GM03348 (cell line): ENCODE results near the gene CDH4.
A peak's percentile ranks its signal among the peaks of the same experiment; 100 is the strongest.
"Not testable (repeated sequence)": the region's sequence is repeated elsewhere in the genome, so short reads cannot be mapped to it uniquely, and the experiment has no call there.

ENCODE experiments used
- DNase-seq: peaks from one replicate; pipeline ENCODE4 v3.0.0; 2012; ENCODE audit warnings: low spot score

Gene CDH4

DNA sequence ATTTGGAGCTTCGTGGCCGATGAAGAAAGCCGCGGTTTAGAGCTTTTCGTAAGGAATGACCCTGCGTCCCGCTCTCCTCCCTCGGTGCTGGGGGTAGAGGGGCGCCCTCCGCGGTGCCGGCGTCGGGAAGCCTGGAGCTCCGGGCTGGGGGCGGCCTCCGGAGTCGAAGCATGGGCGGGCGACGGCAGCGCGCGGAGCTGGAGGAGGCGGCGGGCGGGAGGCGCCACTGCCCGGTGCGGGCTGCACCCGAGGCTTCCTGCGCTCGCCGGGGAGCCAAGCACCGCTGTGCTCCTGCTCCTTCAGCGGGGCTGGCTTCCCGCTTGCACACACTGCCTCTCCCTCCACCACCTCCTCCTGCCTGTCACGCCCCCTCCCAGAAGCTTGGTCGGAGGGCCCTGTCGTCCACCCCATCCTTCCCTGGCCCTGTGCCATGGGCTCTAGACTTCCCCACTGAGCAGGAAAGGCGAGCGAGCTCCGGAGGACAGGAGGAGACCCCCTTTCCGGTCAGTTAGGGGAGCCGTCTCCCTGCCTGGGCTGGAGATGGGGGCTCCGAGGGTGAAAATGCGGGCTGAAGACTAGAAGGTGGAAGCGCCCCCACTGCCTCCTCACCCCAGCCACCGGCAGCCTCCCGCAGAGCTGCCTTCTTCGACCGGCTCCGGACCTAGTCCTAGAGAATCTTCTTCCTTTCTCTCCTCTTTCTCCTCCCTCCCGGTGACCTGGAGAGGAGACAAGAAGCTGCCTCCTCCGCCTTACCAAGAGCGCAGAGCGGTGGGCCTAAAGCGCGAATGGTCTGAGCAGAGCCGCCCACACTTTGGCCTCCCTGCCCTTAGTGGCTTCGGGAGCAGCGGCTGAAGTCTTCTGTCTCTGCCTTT, 1.8 kb downstream of the CDH4 start:
- DNase-seq: peak; percentile 76

DNA sequence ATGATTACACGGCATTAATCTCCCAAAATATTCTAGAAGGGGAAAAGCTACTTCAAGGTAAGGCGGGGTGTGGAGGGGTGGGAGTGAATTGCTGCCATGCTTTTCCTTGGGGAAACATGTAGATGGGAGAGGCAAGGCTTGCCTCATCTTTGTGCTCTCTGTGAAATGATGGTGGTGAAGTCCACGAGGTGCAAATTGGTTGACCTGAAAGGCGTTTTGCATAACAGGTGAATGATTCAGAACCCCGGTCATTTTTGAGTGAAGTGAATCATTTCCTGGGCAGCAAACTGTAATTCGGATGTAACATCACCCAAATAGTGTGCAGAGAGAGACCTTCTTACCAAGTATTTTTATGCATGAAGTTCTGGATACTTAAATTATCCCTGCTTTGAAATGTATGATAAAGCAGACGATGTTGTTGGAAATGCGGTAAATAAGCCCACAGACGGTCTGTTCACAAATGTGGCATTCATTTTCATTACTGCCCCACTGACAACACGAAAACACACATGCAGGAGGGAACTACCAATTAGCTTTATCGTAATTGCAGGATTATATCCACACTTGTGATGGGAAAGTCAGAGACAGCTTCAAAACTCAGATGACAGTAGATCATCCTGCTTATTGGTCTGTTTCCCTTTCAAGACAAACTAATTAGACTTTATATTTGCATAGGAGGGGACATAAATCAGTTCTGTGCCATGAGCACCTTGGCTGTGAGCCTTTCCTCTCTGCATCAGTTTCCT, 3.0 kb downstream of the CDH4 start:
- peak; percentile 44 for DNase-seq

DNA sequence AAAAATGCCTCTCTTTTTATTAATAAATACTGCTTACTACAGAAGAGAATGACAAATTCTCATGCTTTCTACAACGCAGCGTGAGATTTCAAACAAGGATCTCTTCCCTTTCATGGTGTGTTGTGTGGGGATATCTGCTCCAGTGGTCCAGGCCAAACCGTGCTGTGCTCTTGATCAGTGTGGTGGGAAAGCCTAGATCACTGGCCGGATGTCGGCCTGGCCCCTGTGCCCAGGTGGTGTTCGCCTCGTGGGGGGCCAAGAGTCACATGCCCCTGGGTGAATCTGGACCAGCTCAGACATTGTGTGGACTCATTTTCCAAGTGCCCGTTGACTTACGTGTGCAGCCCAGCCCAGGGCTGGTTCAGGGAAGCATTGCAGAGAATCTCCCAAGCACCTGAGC, 4.3 kb downstream of the CDH4 start:
- no peak for DNase-seq

DNA sequence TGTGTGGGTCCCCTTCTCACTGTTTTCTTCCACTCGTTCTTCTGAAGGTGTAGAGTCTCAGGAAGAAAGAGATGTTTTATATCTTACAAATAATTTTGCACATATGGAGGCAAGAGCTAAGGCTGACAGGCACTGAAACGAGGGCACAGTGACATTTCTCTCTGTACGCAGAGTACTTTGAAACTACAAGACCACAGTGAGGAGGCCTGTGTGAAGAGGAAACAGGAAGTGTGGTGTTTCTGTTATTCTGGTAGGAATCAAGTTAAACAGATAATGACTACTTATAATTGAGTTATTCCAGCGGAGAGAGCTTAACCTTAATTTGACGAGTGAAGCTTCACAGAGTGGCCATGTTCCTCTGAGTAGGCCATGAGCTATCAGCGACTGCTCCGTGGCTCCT, 4.8 kb downstream of the CDH4 start:
- no peak for DNase-seq

DNA sequence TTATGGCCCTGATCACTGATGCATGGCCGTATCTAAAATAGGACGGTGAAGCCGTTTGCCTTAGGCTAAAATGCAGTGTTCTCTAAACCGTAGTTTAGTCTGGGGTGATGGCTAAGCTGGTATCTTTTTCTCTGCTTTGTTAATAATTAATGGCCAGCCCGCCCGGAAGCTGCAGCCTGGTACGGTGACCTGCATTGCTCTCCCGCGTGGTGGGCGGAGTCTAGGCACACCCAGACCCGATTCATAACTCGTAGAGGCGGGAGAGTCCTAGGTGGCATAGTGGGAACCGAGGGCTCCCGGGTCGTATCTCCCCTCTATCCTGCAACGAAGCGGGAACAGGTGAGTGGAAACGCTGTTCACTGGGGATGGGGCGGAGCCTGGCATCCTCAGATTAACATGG, 5.5 kb downstream of the CDH4 start:
- DNase-seq: no peak

DNA sequence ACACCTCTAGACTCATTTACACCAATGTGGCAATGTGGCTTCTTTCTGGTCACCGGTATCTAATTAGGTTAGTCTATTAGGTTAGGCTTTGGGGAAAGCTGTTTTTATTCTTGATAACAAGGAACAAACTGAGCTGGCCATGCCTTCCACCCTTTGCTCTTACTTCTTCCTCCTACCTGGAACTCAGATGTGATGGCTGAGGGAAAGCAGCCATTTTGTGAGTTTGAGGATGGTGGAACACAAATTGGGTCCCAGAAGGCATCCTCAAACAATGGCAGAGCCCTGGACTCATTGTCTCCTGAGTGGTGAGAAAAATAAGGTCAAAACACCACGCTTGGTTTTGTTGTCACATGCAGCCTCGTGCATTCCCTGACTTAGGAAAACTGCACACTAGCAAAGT, 7.7 kb downstream of the CDH4 start:
- no peak for DNase-seq

DNA sequence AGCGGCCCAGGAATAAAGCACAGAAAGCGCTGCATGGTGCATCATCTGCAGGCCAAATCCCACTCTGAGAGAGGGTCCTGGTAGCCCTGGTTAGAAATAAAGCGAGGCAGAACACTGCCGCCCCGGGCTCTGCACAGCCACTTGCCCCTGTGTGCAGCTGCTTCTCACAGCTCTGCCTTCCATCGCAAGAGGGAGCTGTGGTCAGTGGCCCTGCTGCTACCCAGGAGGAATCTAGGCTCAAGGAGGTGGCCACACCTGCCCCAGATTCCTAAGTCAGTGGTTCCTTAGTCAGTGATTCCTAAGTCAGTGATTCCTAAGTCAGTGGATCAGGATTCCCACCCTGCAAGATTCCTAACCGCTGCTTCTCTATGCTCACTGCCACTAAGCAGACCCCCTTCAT, 8.8 kb downstream of the CDH4 start:
- no peak for DNase-seq

DNA sequence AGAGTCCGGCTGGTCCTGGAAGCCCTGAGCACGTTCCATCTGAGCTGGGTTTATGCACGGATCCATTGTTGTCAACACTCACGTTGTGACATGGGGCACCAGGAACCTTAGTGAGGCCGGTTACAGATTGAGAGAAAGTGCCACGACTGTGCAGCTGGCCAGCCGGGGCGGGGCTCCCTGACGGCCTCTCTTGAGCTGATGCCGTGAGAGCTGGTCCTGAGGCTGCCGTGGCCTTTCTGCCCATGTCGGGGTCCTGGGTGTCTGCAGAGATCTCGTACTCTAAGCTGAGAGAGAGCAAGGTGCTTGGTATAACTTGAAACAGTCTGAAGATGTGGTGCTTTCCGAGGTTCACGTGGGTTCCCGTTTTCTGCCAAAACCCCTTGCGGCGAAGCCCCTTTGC, 10.0 kb downstream of the CDH4 start:
- DNase-seq: no peak

DNA sequence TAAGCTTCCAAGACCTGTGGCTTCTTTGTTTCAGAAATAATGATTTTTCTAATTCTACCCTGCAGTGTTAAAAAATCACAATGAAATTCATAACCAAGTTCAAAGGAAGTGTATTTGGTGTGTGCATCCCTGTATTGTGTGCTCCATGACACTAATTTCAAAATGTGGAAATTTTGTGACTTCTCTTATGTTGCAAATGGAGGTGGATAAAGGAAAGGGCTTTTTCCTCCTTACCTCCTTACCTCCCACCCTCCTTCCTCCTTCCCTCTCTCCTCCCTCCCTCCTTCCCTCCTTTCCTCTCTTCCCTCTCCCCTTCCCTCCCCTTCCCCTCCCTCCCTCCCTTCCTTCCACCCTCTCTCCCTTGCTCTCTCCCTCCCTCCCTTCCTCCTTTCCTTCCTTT, 10.5 kb downstream of the CDH4 start:
- DNase-seq: no peak

DNA sequence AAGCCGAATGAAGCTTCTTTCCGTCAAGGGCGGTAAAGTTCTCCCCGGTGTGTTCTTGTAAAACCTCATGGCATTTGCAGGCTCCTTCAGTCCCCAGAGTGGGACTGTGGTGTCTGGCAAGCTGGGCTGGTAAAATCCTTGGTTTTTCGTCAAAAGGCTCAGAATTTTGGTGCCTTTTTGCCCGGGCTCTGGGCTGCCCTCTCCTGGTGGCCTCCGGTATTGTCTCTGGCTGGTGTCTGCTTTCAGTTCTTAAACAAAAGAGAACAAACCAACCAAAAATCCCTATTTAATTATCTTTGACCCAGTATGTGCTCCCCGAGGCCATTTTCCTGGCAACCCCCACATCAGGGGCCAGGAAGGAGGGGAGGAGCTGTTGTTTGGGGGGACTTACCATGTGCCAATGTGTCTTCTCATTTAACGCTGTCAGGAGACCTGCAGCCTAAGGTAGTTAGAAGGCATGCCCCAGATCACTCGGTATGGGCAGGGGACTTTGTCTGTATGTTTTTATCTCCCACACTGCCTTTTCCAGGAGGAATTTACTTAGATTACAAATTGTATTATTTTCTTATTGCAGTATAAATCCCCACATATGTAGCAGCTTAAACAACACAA, 11.1 kb downstream of the CDH4 start:
- peak; percentile 76 for DNase-seq

DNA sequence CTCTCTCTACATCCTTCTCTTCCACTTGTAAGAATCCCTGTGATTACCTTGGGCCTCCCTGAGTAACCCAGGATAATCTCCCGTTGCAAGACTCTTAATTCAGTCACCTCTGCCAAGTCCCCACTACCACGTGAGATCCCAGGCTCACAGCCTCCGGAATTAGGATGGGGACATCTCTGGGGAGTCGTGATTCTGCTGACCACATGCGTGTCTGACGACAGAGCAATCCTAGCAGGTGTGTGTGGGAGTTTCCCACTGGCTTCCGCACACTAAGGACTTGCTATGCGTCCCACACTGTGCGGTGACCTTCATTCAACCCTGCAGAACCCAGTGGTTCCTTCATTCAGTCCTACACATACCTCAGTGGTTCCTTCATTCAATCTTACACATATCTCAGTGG, 11.9 kb downstream of the CDH4 start:
- no peak for DNase-seq

DNA sequence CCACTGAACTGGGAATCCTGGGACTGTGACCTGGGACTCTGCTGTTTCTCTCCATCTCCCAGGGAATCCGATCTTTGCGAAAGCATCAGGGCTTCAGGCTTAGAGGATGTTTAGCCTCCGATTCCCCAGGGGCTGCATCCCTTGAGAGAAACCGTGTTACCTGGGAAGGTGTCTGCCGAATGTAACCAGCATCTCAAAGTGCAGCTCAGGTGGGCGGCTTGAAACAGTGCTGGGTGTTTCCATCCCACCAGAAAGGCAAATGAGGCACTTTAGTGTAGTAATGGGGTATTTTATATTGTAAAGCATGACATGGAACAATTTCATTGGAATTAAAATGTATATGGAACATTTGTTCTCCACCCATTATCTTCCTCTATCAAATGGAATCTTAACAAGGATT, 15.2 kb downstream of the CDH4 start:
- no peak for DNase-seq

DNA sequence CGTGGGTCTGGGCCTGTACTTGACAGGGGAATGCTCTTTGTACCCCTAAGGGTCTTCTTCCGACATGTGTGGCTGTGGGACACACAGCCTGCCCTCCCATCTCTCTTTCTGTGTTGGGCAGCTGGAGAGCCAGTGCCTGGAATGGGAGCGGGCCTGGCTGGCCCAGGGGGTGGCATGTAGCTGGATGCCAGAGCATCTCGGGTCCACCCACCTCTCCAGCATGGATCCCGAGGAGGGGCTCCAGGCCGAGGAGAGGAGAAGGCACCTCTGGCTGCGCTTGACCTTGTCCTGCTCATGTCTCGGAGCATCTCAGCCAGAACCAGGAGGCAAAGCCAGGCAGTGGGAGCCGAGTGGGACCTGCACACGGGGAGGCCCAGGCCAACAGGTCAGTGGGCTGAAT, 16.0 kb downstream of the CDH4 start:
- DNase-seq: no peak

DNA sequence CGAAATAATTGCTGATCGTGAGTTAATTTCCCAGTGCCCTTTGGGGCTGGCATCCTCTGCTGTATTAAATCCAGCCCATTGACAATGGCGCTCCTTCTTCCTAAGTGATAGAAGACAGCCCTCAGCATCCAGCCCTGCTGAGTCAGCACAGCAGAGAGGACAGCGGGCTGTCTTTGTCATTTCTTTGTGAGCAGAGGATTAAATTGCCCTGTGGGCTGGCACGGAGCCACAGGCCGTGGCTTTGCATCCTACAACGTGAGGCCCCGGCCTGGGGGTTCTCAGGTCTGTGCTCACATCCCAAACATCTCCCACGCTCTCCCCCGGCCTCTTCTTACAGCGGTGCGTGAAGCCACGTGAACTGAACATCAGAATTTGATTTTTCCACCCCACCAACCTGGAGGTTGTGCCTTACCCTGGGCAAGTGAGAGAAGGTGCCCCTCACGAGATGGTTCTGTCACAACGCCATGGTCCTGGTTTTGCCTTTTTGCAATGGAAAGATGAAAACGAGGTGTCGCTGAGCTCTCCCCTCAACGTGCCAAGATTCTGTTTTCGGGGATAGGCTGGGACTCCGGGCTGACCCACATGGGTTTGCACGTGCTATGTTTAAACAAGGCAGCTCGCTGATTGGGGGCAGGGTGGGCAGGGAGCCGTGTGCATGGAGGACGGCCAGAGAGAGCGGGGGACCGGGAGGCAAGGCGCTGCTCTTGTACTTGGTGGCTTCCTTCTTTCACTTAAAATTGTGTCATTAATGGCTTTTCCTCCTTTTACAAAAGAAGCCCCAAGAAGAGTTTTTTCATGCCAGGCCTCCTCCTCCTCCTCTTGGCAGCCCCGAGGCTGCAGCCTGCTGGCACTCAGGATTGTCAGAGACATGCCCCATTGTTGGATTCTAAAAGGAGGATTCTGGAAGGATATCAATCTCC, 19.5 kb downstream of the CDH4 start:
- DNase-seq: no peak

DNA sequence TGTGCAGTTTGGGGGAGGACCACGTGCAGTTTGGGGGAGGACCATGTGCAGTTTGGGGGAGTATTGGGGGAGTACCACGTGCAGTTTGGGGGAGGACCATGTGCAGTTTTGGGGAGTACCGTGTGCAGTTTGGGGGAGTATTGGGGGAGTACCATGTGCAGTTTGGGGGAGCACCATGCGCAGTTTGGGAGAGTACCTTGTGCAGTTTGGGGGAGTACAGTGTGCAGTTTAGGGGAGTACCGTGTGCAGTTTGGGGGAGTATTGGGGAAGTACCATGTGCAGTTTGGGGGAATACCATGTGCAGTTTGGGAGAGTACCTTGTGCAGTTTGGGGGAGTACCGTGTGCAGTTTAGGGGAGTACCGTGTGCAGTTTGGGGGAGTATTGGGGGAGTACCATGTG, 21.0 kb downstream of the CDH4 start:
- DNase-seq: not testable (repeated sequence)

DNA sequence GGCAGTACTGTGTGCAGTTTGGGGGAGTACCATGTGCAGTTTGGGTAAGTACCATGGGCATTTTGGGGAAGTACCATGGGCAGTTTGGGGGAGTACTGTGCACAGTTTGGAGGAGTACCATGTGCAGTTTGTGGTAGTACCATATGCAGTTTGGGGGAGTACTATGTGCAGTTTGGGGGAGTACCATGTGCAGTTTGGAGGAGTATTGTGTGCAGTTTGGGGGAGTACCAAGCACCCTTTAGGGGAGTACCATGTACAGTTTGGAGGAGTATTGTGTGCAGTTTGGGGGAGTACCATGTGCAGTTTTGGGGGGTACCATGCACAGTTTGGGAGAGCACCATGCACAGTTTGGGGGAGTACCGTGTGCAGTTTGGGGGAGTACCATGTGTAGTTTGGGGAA, 21.6 kb downstream of the CDH4 start:
- not testable (repeated sequence) for DNase-seq

DNA sequence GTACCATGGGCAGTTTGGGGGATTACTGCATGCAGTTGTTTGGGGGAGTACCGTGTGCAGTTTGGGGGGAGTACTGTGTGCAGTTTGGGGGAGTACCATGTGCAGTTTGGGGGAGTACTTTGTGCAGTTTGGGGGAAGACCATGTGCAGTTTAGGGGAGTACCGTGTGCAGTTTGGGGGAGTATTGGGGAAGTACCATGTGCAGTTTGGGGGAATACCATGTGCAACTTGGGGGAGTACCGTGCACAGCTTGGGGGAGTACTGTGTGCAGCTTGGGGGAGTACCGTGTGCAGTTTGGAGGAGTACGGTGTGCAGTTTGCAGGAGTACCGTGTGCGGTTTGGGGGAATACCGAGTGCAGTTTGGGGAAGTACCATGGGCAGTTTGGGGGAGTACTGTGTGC, 22.3 kb downstream of the CDH4 start:
- no peak for DNase-seq

DNA sequence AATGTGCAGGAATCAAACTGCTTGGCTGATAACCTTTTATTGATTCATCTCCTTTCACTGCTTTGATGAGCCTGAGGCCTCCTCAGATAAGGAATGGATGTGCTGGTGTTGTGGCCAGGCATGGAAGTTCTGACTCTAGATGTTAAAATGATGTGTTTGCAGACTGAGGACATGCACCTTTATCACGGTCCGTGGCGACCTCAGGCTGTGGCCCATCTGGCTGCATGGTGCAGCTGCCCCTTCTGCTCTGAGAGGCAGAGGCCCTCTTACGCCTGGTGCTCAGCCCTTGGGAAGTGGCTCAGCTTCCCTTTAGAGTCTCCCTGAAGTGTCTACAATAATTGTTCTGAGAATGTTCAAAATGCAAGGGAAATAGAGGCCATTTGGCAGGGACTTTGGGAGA, 26.2 kb downstream of the CDH4 start:
- no peak for DNase-seq

DNA sequence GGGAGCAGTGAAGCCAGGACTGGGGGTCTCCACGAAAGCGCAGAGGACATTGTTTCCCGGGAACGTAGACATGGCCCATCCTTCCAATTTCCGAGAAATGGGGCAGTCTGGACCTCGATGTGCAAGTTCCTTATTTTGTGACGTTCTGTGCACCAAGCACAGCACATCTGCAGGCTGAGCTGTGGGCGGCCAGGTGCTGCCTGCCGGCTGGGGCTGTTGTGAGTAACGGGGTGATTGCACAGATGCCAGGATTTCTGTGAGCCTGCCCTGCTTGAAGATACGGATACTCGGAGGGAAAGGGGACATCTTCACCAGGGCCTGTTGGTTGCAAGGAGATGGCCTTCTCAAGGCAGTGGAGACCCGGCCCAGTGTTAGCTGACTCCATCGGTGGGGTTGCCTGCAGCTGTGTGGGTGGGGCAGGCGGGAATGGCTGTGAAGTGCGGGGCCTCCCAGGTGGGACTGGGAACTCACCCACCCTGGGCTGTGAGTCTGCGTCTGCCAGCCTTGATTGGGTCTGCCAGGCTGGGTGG, 27.6 kb downstream of the CDH4 start:
- DNase-seq: no peak

DNA sequence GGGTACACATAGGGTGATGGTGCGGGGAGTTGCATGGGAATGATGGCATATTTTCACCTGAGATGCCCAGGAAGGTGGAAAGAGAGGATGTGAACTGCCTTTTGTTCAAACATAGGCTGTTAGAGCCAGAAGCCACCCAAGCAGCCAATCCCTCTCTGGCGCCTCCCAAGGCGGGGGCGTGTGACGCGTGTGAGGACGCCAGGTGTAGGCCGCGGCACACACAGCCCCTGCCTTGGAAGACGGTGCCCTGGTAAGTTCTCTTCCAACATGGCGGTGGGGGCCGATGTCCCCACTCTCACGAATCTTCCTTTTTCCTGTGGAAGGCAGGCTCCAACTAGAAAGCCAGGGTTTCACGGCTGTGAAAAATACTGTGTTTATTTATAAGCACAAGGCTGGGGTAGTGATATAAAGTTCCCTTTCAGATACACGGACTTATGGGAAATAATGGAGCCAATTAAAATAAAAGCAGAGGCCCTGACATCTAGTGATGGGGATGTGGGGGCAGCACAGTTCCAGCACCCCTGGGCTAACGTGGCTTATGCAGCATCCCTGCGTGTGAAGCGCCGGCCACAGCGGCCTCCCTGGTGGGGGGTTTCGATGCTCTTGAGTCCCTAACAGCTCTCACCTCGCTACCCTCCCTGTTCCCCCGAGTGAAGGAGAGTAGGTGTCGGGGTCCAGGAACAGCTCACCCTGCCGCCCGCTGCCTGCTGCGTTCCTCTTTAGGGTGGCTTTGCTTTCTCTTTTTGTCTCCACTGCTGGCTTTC, 28.3 kb downstream of the CDH4 start:
- no peak for DNase-seq

DNA sequence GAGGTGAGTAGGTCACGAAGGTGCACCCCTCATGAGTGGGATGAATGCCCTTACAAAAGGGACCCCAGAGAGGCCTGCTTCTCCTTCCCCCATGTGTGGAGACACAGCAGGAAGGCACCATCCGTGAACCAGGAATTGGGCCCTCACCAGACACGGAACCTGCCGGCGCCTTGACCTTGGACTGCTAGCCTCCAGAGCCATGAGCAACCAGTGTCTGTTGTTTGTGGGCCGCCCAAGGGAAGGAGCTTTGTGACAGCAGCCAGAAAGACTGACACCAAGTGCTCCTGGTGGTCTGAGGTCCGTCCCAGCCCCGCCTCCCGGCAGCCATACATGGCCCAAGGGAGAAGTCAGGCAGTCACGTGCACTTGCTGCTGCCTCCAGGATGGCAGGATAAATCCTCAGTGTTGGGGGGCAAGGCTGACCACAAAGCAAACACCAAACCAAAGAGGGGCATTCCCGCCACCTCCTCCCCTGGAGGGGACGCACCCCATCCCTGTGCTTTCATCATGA, 29.3 kb downstream of the CDH4 start:
- no peak for DNase-seq
